ENCODE results near the gene GGN.
"Not testable (repeated sequence)": the region's sequence is repeated elsewhere in the genome, so short reads cannot be mapped to it uniquely, and the experiment has no call there.

GGN gene

DNA sequence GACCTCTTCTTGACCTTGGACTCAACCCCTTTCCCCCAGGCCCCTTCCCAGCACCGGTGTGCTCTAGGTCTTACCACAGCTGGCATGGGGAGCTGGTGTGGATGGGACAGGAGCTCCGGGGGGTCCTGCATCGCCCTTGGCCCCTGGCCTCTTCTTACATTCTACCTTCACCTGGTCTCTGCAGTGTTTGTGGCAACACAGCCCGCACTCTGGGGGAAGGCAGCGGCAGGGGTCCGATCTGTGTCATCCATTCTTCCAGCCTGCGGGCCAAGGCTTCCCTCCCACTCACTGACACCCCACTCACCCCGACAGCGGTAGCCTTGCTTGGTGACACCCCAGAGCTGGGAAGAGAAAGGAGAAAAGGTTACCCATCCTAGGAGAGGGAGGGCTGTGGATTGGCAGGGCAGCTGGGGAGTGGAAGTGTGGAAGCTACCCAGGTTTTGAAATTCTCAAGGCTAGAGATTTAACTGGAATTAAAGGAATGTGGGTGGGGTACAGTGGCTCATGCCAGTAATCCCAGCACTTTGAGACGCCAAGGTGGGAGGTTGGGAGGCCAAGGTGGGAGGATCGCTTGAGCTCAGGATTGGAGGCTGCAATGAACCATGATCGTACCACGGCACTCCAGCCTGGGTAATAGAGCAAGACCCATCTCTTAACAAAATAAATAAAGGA lies 23.3 kb upstream of the GGN start:
- no peak for DNase-seq

DNA sequence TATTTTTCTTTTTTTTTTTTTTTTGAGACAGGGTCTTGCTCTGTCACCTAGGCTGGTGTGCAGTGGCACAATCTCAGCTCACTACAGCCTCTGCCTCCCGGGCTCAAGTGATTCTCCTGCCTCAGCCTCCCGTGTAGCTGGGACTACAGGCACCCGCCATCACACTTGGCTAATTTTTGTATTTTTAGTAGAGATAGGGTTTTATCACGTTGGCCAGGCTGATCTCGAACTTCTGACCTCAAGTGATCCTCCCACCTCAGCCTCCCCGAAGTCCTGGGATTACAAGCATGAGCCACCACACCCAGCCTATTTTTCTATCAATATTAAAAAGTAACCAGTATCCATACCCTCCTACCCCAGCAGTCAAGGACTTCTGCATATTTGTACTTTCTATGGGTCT lies 22.6 kb upstream of the GGN start:
- DNase-seq: not testable (repeated sequence)

DNA sequence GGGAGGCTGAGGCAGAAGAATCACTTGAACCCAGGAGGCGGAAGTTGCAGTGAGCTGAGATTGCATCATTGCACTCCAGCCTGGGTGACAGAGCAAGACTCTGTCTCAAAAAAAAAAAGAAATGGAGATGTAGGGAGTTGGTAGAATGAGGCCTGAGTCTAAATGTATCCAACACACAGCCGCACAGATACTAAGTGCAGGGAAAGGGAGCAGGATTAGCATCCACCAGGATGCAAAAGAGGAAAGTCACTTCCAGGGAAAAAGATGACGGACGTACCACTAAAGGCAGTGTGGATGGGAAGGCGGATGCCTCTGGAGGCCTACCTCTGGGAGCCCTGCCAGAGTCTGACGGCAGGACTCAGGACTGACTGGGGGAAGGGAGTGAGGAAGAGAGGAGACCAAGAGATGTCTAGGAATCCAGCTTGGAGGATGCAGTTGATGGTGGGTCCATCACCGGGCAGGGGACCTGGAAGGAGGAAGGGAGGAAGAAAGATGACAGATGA lies 21.8 kb upstream of the GGN start:
- peak; percentile 28 for DNase-seq

DNA sequence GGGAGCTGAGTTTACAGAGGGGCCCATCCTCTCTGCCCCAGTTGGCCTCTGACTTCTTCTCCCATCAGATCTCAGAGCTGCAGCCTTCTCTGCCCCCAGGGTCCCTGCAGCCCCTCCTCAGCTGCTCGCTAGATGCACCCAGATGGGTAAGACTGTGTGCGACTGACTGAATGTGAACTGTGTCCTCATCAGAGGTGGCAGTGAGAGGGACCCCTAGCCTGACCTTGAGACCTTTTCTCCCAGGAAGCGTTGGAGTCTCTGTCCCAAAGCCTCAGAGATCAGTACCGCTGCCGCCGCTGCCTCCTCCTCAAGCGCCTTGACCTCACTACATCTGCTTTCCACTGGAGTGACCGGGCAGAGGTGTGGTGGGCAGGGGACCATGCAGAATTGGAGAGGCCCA lies 17.4 kb upstream of the GGN start:
- DNase-seq: no peak

DNA sequence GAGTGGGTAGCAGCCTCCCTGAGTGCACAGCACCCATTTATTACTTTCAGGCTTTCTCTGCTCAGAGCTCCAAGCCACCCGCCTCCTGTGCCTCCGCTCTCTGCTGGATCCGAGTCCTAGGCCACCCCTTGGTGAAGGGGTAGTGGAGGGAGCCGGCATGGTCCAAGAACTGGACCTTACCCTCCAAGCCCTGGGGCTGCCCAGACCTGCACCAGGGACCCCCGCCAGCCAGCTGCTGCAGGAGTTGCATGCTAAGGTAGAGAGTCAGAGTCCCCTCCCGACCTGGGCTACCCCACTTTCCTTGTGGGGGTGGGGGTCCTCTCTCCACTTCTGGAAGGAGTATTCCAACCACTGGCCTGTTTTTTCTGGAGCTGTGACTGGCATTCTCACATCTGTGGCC lies 17.0 kb upstream of the GGN start:
- DNase-seq: no peak

DNA sequence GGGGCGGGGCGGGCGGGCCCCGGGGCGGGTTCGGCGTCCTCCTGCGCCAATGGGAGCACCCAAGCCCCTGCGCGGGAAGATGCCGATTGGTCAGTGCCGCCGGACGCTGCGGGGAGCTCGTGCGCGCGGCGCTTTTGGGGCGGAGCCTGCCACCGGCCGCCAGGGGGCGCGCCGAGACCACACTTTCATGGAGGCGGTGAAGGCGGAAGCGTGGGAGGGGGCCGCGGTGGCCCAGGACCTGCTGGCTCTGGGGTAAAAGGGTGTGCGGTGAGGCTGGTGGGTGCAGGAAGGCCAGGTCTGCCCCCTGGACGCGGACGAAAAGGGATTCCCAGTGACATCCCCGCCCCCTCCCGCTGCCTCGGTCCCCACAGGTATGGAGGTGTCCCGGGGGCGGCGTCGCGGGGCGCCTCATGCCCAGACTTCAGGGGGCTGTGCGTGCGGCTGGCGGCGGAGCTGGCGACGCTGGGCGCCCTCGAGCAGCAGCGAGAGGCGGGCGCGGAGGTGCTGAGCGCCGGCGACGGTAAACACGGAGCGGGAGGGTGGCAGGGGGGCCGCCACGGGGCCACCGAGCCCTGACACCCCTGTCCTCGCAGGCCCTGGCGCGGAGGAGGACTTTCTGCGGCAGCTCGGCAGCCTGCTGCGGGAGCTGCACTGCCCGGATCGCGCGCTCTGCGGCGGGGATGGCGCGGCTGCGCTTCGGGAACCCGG lies 15.3 kb upstream of the GGN start, which contains the start of gene FAM98C:
FAM98C (plus strand) TSS at position 127 of the 708 bp plus-strand sequence; CDS start at position 188, 61 bp downstream.
- peak; percentile 97 for DNase-seq

DNA sequence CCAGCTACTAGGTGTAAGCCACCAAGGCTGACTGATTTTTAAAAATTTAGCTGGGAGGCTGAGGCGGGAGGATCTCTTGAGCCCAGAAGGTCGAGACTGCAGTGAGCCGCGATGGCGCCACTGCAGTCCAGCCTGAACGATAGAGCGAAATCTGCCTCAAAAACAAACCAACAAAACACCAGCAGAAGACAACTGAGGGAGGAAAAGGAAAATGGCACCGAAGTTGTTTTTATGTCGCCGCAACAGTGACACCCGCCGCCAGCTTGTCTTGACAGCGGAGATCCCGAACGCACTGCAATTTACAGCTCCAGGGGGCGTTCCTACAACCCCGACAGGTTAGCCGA lies 14.8 kb upstream of the GGN start:
- DNase-seq: no peak

DNA sequence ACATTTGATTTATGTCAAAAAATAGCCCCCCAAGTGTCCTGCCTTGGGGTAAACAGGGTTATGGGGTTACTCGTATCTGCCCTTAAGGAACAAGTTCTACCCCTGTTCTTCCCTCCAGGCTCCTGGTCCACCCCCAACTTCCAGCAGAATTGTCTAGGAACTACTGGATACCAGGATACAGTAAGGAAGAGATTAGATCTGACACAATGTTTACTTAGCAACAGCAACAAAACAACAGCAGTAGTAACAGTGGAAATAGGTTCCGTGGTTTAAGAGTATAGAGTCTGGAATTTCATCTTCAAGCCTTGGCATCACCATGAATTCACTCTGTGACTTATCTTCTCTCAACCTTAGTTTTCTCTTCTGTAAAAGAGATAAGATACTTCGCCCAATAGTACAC lies 13.3 kb upstream of the GGN start:
- peak; percentile 9 for DNase-seq

DNA sequence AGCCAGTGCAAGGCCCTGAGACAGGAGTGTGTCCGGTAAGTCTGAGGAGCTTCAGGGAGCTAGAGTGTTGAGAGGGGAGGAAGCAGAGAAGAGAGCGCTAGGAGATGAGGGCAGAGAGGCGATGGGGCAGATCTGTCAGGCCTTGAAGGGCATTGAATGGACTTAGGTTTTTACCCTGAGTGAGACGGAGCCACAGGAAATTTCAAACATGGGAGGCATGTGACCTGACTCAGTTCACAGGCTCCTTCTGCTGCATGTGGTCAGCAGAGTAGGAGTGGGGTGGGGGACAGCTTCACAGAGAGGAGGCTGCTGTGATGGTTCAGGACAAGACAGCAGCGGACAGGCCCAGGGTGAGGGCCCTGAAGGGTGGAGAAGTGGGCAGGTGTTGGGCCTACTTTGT lies 12.5 kb upstream of the GGN start:
- no peak for DNase-seq

DNA sequence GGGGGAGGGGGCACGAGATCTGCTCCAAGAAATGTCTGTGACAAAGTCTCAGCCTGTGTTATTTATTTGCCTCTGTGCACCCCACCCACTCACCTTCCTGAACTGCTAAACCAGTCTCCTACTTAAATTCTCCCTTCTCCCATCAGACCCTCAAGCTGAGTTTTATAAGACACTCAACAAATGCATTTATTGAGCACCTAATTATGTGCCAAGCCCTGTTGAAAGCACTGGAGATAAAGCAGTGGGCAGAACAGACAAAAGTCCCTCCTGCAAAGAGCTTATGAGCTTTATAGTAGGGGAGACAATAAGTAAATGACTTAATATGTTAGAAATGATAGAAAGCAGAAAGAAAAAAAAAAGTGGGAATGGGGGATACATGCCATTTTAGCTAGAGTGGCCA lies 11.7 kb upstream of the GGN start:
- no peak for DNase-seq

DNA sequence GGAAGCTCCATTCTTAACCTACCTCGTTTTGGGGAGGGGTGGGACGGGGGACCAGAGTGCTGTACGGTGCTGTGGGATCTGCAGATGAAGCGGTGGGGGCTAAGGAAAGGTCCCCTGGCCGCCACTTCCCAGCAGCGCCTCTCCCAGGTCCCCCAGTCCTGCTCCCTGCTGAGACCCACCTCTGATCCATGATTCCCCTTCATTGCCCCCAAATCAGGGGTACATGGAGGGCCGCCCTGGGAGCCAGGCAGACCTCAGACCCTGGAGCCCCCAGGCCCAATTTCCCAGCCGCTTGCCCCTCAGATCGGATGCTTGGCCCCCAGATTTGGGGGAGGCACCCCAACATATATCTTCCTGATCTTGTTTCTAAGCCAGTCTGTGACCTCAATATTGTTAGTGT lies 11.2 kb upstream of the GGN start:
- DNase-seq: no peak

DNA sequence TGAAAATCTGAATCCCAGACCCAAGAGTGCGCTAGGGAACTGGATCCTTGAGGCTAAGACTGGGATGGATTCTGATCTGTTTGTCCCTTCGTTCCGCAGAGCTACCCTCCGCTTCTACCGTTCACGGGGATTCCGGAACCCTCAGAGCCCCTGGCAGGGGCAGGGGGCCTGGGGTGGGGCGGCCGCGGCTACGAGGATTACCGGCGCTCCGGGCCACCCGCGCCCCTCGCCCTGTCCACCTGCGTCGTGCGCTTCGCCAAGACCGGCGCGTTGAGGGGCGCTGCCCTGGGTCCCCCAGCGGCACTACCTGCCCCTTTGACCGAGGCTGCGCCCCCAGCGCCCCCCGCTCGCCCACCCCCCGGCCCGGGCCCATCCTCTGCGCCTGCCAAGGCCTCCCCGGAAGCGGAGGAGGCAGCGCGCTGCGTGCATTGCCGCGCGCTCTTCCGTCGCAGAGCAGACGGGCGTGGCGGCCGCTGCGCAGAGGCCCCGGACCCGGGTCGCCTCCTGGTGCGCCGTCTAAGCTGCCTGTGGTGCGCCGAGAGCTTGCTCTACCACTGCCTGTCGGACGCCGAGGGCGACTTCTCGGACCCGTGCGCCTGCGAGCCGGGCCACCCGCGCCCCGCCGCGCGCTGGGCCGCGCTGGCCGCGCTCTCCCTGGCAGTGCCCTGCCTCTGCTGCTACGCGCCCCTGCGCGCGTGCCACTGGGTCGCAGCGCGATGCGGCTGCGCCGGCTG lies 7.7 kb upstream of the GGN start:
- DNase-seq: no peak

DNA sequence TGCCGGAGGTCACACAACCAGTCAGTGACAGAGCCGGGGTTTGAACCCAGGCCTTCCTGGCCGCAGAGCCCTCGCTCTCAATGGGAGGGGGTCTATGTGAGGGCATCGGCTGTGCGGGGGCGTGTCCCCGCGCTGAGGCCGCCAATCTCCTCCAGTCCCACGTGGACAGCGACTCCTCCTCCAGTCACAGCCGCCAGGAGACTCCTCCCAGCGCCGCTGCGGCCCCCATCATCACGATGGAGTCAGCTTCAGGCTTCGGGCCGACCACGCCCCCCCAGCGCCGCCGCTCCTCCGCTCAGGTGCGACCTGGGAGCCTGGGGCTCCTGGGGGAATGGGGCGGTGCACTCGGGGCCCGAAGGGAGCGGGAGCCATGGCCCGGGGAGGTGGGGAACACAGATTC lies 6.7 kb upstream of the GGN start:
- peak; percentile 10 for DNase-seq

DNA sequence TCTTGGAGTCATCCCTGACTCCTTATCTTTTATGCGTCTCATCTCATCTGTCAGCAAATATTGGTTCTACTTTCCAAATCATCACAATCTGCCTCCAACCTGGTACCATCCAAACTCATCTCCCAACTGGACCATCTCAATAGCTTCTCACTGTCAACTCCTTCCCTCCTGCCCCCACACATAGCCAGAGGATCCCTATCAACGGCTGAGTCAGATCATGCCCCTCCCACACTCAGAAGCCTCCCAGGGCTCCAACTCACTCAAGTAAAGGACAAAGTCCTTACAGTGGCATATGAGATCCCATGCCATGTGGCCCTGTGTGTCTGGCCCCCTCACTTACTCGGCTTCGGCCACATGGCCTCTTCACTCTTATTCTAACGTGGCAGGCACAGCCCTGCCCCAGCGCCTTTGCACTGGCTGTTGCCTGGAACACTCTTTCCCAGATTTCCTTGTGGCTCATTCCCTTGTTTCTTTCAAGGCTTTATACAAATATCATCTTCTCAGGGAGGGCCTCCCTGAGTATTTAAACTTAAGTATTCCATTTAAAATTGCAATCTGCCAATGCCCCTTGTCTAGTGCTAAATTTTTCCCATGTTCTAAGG lies 5.0 kb upstream of the GGN start:
- no peak for DNase-seq

DNA sequence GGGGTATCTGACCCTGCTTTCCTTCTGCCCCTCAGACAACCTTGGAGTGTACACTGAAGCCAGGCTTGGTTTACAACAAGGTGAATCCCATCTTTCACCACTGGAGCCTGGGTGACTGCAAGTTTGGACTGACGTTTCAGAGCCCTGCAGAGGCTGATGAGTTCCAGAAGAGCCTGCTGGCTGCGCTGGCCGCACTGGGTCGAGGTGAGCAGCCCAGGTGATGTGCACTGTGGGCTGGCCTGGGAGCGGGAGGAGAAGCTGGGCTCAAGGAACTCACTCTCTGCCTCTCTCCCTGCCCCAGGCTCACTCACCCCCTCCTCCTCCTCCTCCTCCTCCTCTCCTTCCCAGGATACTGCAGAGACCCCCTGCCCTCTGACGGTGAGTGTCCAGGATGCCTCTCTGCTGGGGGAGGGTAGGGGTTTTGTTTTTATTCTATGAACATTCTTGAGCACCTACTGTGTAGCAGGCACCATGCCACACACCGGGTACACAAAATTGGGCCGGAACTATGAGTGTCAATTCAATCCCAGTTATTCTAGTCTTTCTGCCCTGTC lies 4.2 kb upstream of the GGN start:
- DNase-seq: no peak

DNA sequence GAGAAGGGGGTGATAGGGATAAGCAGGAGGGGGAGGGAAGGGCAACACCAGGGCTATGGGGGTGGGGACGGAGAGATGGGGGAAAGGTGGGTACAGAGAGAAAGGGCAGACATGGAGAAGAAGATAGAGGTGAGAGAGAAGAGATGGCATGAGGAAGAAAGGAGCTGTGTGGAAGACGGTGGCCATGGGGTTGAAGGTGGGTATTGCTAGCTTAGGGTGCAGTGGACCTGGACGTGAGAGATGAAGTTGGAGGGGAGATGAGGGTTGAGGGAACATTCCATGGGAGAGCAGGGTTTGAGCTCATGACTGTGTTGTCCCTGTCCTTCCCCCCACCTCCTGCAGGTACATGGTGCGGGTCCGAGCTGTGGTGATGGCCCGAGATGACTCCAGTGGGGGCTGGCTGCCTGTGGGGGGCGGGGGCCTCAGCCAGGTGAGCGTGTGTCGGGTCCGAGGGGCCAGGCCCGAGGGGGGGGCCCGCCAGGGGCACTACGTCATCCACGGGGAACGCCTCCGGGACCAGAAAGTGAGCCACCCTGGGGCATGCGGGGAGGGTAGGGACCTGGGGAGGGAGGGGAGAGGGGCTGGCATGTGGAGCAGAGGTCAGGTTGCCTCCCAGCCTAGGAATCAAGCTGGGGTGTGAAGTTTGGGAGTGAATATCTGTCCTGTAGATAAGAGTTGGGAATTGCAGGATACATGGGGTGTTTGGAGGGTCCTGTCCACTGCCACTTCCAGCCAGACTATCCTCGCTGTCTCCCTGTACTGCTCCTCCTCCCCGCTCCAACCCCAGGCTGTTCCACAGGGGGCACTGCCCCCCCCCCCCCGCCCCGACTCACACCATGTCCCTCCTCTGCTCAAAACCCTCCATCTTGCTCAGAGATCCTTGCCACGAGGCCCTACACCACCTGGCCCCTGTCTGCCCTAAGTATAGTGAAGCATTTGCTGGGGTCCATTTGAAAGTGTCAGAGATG lies 2.4 kb upstream of the GGN start:
- no peak for DNase-seq

DNA sequence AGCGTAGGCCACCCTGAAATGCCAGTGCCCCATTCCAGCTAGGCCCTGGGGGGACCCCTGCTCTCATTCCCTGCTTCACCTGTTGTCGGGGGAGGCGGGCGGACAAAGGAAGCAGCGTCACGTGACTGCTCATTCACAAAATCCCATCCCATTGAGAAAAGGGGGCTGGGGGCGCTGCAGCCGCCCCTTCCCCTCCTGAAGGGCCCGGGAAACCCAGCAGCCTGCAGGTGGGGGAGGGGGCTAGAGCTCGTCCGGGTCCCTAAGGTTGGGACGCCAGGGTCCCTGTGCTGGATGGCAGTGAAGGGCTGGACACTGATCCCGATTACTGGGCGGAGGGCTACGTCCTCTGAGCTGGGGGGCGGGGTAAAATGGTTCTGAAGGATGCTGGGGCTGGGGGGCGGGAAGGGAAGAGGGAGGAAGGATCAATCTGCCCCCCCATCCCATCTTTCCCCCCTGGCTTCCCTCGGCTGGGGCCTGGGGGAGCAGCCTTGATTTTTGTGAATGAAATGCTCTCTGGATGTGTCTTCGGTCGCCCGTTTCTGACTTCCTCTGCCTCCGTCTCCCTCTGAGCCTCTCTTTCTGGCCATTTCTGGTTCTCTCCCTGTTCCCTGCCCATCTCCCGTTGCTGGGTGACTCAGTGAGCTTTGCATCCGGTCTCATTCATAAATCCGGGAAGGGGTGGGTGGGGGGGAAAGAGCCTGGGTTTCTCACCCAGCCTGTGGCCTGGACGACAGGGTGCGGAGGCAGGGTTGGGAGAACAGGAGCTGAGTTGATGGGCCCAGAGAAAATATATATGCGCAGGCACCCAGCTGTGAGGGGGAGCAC lies 1.5 kb upstream of the GGN start:
- DNase-seq: peak; percentile 13

DNA sequence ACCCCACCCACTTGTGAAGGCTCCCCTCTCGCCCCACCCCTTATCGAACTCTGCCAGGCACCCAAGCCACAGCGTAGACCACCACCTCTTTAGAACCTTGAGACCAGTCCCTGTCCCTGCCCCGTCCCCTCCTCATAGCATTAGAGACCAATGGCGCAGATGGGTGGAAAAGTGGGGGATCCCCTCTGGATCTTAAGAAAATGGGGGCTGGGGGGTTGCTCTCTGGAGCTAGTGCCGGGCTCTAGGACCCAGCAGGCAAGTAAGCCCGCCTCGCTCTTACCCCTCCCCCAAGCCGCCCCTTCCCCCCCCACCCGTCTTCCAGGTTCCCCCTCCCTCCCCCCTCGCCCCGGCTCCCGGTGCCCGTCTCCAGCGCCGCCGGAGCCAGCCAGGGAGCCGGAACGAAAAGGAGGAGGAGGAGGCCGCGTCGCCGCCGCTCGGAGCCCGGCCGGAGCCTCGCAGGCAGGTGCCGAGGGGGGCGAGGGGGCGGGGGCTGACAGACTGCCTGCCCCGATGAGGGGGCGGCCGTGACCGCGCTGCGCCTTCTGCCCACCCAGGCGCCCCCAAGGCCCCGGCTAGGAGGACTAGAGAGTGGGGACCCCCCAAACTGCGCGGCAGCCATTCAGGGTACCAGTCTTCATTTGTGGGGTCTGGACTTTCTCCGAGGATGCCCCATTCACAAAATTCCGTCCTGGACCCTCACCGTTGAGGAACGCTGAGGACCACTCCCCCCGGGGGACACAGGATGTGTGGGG lies 691 bp upstream of the GGN start, which contains the start of gene SPRED3:
SPRED3 (plus strand) TSS at position 349 of the 752 bp plus-strand sequence. CDS start 1,606 bp downstream, outside the sequence.
- DNase-seq: peak; percentile 32

DNA sequence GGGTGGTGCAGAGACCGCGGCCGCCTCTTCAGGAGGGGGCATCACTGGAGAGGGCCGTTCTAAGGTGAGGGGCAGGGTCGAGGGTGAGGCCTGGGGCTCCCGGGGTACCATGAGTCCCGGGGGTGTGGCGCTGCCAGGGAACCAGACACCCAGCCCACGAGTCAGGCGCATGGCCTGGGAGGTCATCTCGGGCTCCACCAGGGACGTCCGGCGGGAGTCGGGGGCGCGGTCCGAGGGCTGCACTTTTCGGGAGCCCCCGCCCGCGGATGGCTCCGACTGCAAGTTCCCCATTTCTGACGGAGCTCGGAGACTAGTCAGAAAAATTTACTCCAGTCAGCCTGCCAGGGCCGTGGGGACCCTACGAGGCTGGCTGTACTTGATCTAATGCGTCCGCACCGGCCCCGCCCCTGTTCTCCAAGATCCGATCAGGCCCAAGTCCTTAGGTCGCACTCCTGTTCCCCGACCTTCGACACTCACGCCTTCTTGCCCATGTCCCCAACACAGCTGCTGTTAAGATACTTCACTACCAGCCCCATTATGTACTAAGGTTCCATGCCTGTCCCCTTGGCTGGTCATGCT lies 774 bp downstream of the GGN start:
- no peak for DNase-seq
